ENCODE data around the gene TIGIT. TPM values are rescaled to one million over a fixed set of nuclear protein-coding genes. Genes with fewer than 3 reads are reported as not detected.

TIGIT gene
- total RNA-seq, 1 donor from 2014 or later: not detected

GRCh38 chr3:114286266-114286665 is 7.6 kb upstream of the TIGIT start:
- peaks cover 8% of the 10 kb centered on the region for H3K27me3 Mint-ChIP-seq (ENCODE audit: low read depth)
- H3K27ac Mint-ChIP-seq (ENCODE audit: unreplicated experiment): no peak overlapping the region
- no peaks in the 10 kb centered on the region for H3K36me3 Mint-ChIP-seq (ENCODE audit: low read depth)
- H3K4me1 Mint-ChIP-seq (ENCODE audit: low read depth): no peaks in the 10 kb centered on the region
- H3K4me3 Mint-ChIP-seq (ENCODE audit: unreplicated experiment): no peak overlapping the region
- DNase-seq (ENCODE audit: low spot score): no peak
- peaks cover 6% of the 10 kb centered on the region for H3K9me3 Mint-ChIP-seq (ENCODE audit: low read depth)
- TF ChIP-seq, protein P1, sequence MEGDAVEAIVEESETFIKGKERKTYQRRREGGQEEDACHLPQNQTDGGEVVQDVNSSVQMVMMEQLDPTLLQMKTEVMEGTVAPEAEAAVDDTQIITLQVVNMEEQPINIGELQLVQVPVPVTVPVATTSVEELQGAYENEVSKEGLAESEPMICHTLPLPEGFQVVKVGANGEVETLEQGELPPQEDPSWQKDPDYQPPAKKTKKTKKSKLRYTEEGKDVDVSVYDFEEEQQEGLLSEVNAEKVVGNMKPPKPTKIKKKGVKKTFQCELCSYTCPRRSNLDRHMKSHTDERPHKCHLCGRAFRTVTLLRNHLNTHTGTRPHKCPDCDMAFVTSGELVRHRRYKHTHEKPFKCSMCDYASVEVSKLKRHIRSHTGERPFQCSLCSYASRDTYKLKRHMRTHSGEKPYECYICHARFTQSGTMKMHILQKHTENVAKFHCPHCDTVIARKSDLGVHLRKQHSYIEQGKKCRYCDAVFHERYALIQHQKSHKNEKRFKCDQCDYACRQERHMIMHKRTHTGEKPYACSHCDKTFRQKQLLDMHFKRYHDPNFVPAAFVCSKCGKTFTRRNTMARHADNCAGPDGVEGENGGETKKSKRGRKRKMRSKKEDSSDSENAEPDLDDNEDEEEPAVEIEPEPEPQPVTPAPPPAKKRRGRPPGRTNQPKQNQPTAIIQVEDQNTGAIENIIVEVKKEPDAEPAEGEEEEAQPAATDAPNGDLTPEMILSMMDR (IDR thresholded peaks at IDR 0.05): no peak

DNA sequence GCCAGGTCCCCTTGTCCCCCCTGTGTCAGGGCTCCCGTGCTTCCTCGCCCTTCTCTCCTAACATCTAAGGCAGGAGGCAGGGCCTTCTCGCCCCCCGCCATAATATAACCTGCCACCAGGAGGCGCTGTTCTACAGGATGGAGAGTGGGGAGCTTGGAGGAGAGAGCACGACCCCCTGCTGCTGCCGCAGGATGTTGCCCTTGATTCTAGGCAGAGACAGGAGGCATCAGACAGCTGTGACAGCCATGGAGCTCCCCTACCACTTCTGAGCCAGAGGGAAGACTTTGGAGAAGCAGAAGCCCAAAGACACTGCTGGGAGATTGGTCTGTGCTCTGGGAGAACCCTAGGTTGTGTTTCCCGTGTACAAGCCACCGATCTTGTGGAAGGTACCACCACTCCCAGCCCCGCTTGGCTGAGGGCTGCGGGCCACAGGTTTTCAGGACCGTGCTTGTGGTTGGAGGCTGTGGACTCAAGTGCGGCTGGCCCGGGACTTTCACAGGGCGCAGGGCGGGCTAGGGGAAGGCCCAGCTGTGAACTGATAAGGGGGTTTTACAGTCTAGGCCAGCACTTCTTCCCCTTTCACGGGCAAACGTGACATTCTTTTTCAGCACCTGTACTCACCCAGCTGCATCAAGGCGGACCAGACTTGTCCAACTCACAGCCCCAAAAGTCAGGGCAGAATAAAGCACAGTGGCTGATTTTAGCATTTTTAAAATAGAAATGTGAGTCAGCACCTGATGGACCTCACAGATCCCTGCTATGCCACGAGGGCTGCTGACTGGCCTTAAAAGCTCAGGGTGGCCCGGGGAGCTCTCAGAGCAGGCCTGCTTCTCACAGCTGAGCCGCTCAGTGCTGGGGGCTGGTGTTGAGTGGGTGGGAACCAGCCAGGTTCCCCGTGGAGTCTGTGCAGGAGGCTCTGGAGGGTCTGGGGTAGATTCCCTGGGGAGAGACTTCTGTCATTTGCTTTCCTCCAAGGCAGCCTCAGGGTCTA is 2.6 kb upstream of the TIGIT start:
- Mint-ChIP-seq H3K27me3 (ENCODE audit: low read depth) (peaks cover 7% of the 10 kb centered on the region), H3K9me3 (ENCODE audit: low read depth) (no peaks in the 10 kb centered on the region), H3K36me3 (ENCODE audit: low read depth) (no peaks in the 10 kb centered on the region), H3K4me3 (ENCODE audit: unreplicated experiment) (no peak overlapping the region), H3K4me1 (ENCODE audit: low read depth) (no peaks in the 10 kb centered on the region), H3K27ac (ENCODE audit: unreplicated experiment) (no peak overlapping the region)
- DNase-seq (ENCODE audit: low spot score): no peak
- TF ChIP-seq, protein P1 (IDR thresholded peaks at IDR 0.05): peak; percentile 76

- no peaks in the 10 kb centered on the region for H3K9me3 Mint-ChIP-seq (ENCODE audit: low read depth)
- no peaks in the 10 kb centered on the region for H3K4me1 Mint-ChIP-seq (ENCODE audit: low read depth)
- H3K27ac Mint-ChIP-seq (ENCODE audit: unreplicated experiment): no peak overlapping the region
- no peak overlapping the region for H3K4me3 Mint-ChIP-seq (ENCODE audit: unreplicated experiment)
- DNase-seq (ENCODE audit: low spot score): no peak
- H3K36me3 Mint-ChIP-seq (ENCODE audit: low read depth): no peaks in the 10 kb centered on the region
- peaks cover 9% of the 10 kb centered on the region for H3K27me3 Mint-ChIP-seq (ENCODE audit: low read depth)
- TF ChIP-seq, protein P1 (IDR thresholded peaks at IDR 0.05): no peak
Observed at GRCh38 chr3:114294940-114295480, 1.2 kb downstream of the TIGIT start.

DNA sequence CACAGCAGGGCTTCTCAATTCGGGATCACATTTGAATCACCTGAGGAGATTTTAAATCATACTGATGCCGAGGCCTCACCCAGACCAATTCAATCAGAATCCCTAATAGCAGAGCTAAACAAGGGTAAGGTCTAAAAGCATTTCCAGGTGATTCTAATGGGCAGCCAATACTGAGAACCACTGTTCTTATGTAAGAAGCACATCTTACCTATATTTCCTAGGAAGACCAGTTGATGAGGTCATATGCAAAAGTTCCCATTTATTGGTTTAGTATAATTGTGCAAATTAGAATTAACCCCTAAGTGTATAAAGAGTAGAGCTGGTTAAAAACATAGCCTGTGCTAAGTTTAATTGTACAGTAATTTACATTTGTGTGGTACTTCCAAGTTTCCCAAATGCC is 2.1 kb downstream of the TIGIT start:
- TF ChIP-seq, protein P1 (IDR thresholded peaks at IDR 0.05): no peak
- no peak for DNase-seq (ENCODE audit: low spot score)
- Mint-ChIP-seq H3K9me3 (ENCODE audit: low read depth) (no peaks in the 10 kb centered on the region), H3K27ac (ENCODE audit: unreplicated experiment) (no peak overlapping the region), H3K27me3 (ENCODE audit: low read depth) (peaks cover 14% of the 10 kb centered on the region), H3K4me1 (ENCODE audit: low read depth) (no peaks in the 10 kb centered on the region), H3K4me3 (ENCODE audit: unreplicated experiment) (no peak overlapping the region), H3K36me3 (ENCODE audit: low read depth) (no peaks in the 10 kb centered on the region)

DNA sequence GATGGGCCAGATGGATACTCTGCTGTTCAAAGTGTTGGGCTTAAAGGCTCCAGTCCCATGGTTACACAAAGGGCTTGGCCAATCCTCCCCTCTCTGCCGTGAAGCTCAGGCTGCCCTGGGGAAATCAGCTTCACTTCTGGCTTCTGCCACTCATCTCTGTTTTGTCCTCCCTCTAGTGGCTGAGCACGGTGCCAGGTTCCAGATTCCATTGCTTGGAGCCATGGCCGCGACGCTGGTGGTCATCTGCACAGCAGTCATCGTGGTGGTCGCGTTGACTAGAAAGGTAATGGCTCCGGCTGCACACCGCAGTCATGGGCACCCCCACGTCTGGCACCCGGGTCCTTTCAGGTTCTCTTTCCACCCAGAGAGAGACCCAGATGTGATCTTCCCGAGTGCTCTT is 5.6 kb downstream of the TIGIT start:
- no peak overlapping the region for H3K27ac Mint-ChIP-seq (ENCODE audit: unreplicated experiment)
- peaks cover 22% of the 10 kb centered on the region for H3K27me3 Mint-ChIP-seq (ENCODE audit: low read depth)
- no peaks in the 10 kb centered on the region for H3K36me3 Mint-ChIP-seq (ENCODE audit: low read depth)
- no peak overlapping the region for H3K4me3 Mint-ChIP-seq (ENCODE audit: unreplicated experiment)
- H3K4me1 Mint-ChIP-seq (ENCODE audit: low read depth): no peaks in the 10 kb centered on the region
- TF ChIP-seq, protein P1 (IDR thresholded peaks at IDR 0.05): peak; percentile 69
- H3K9me3 Mint-ChIP-seq (ENCODE audit: low read depth): no peaks in the 10 kb centered on the region
- DNase-seq (ENCODE audit: low spot score): no peak
